Measurements from ENCODE around the gene DDOST. TPM values are rescaled to one million over a fixed set of nuclear protein-coding genes. Genes with fewer than 3 reads are reported as not detected.

Gene DDOST
- total RNA-seq, 1 donor from 2014 or later: 254 TPM

GRCh38 chr1:20633190-20634064 is 27.7 kb downstream of the DDOST start, which contains the start of gene PINK1:
Gene PINK1 (plus strand): TSS chr1:20633458. CDS start chr1:20633549, 91 bp downstream.
- peak; percentile 100 for TF ChIP-seq CTCF (conservative IDR thresholded peaks at IDR 0.05)
- peak within 1 kb of the TSS; percentile 95 for H3K4me3 Mint-ChIP-seq

GRCh38 chr1:20632386-20632785 is 28.8 kb downstream of the DDOST start:
- H3K27me3 Mint-ChIP-seq: peaks cover 8% of the 10 kb centered on the region
- H3K4me1 Mint-ChIP-seq (ENCODE audit: unreplicated experiment): peaks cover 10% of the 10 kb centered on the region
- DNase-seq (ENCODE audit: extremely low spot score, unreplicated experiment): no peak
- H3K36me3 Mint-ChIP-seq: no peaks in the 10 kb centered on the region
- TF ChIP-seq CTCF (conservative IDR thresholded peaks at IDR 0.05): no peak
- H3K27ac Mint-ChIP-seq: peak overlapping the region; percentile 58
- H3K4me3 Mint-ChIP-seq: peak overlapping the region; percentile 82
- H3K9me3 Mint-ChIP-seq: no peaks in the 10 kb centered on the region

More at GRCh38 chr1:20633190-20634064, 27.7 kb downstream of the DDOST start, which contains the start of gene PINK1:
- peaks cover 10% of the 10 kb centered on the region for H3K4me1 Mint-ChIP-seq (ENCODE audit: unreplicated experiment)
- DNase-seq (ENCODE audit: extremely low spot score, unreplicated experiment): peak; percentile 92
- peak within 1 kb of the TSS; percentile 85 for H3K27ac Mint-ChIP-seq
- H3K9me3 Mint-ChIP-seq: no peaks in the 10 kb centered on the region
- H3K27me3 Mint-ChIP-seq: peaks cover 3% of the 10 kb centered on the region
- H3K36me3 Mint-ChIP-seq: no peaks in the 10 kb centered on the region

- H3K27ac Mint-ChIP-seq: no peak overlapping the region
- no peaks in the 10 kb centered on the region for H3K9me3 Mint-ChIP-seq
- no peak for TF ChIP-seq CTCF (conservative IDR thresholded peaks at IDR 0.05)
- no peak overlapping the region for H3K4me3 Mint-ChIP-seq
- H3K4me1 Mint-ChIP-seq (ENCODE audit: unreplicated experiment): peaks cover 10% of the 10 kb centered on the region
- H3K27me3 Mint-ChIP-seq: peaks cover 16% of the 10 kb centered on the region
- DNase-seq (ENCODE audit: extremely low spot score, unreplicated experiment): no peak
- no peaks in the 10 kb centered on the region for H3K36me3 Mint-ChIP-seq
Observed at GRCh38 chr1:20630729-20631128, 30.4 kb downstream of the DDOST start.

GRCh38 chr1:20626524-20626923 is 34.6 kb downstream of the DDOST start:
- Mint-ChIP-seq H3K36me3 (no peaks in the 10 kb centered on the region), H3K27me3 (peaks cover 22% of the 10 kb centered on the region), H3K9me3 (no peaks in the 10 kb centered on the region), H3K27ac (no peak overlapping the region), H3K4me1 (ENCODE audit: unreplicated experiment) (no peaks in the 10 kb centered on the region), H3K4me3 (no peak overlapping the region)
- no peak for DNase-seq (ENCODE audit: extremely low spot score, unreplicated experiment)
- no peak for TF ChIP-seq CTCF (conservative IDR thresholded peaks at IDR 0.05)

GRCh38 chr1:20626098-20626427 is 35.1 kb downstream of the DDOST start:
- H3K36me3 Mint-ChIP-seq: no peaks in the 10 kb centered on the region
- no peaks in the 10 kb centered on the region for H3K4me1 Mint-ChIP-seq (ENCODE audit: unreplicated experiment)
- peaks cover 22% of the 10 kb centered on the region for H3K27me3 Mint-ChIP-seq
- H3K27ac Mint-ChIP-seq: no peak overlapping the region
- H3K4me3 Mint-ChIP-seq: no peak overlapping the region
- no peak for TF ChIP-seq CTCF (conservative IDR thresholded peaks at IDR 0.05)
- no peak for DNase-seq (ENCODE audit: extremely low spot score, unreplicated experiment)
- H3K9me3 Mint-ChIP-seq: no peaks in the 10 kb centered on the region
